Osteoblast (primary cell): ENCODE measurements around the gene MIPOL1. TPM values are rescaled to one million over a fixed set of nuclear protein-coding genes. Genes with fewer than 3 reads are reported as not detected.
"Not testable (repeated sequence)": the region's sequence is repeated elsewhere in the genome, so short reads cannot be mapped to it uniquely, and the experiment has no call there.

ENCODE experiments used
- DNase-seq: peaks from one replicate; pipeline ENCODE4 v3.0.0; 2011; ENCODE audit warnings: low spot score, mixed read lengths; ENCODE audit not compliant: insufficient read length; ENCODE audit errors: missing footprints
- H2AFZ ChIP-seq: 2 replicates; pipeline ENCODE4 v1.6.0; 2011; ENCODE audit warnings: mild to moderate bottlenecking, low read length
- H3K27ac ChIP-seq: 2 replicates; pipeline ENCODE4 v1.5.1; 2011; ENCODE audit warnings: mild to moderate bottlenecking, low read depth, low read length, moderate library complexity
- H3K27me3 ChIP-seq: 2 replicates; pipeline ENCODE4 v1.6.0; 2012; ENCODE audit warnings: mild to moderate bottlenecking, control low read depth, inconsistent platforms, low read length, moderate library complexity; ENCODE audit not compliant: insufficient read depth
- H3K36me3 ChIP-seq: 2 replicates; pipeline ENCODE4 v1.5.1; 2011; ENCODE audit warnings: mild to moderate bottlenecking, low read length, control low read depth, moderate library complexity; ENCODE audit not compliant: insufficient read depth
- H3K4me1 ChIP-seq: 2 replicates; pipeline ENCODE4 v1.5.1; 2011; ENCODE audit warnings: mild to moderate bottlenecking, low read length, control low read depth, moderate library complexity; ENCODE audit not compliant: insufficient read depth
- H3K4me2 ChIP-seq: 2 replicates; pipeline ENCODE4 v1.6.0; 2011; ENCODE audit warnings: mild to moderate bottlenecking, low read length; ENCODE audit not compliant: insufficient read depth
- H3K4me3 ChIP-seq: fragments of 200-600 bp; sonication (generic); 3 replicates; pipeline ENCODE4 v1.5.1; 2012; ENCODE audit warnings: mild to moderate bottlenecking, low read length, inconsistent platforms; ENCODE audit not compliant: insufficient read depth
- H3K79me2 ChIP-seq: 2 replicates; pipeline ENCODE4 v1.6.0; 2012; ENCODE audit warnings: mild to moderate bottlenecking, low read length, control low read depth, inconsistent platforms; ENCODE audit not compliant: insufficient read depth
- H3K9me3 ChIP-seq: 2 replicates; pipeline ENCODE4 v1.5.1; 2011; ENCODE audit warnings: low read depth, low read length, control low read depth
- H4K20me1 ChIP-seq: 2 replicates; pipeline ENCODE4 v1.6.0; 2012; ENCODE audit warnings: mild to moderate bottlenecking, low read length, control low read depth; ENCODE audit not compliant: insufficient read depth
- total RNA-seq: library from RNA; depleted of rRNA; stranded (reverse); fragments of >200 nt; gene quantifications from 2 replicates; pipeline ENCODE4 v1.2.3, GENCODE V29; 2012
- TF ChIP-seq, protein P1 (sequence below): IDR thresholded peaks from 2 replicates; pipeline ENCODE4 v1.5.1; 2011; ENCODE audit warnings: mild to moderate bottlenecking, low read depth, low read length, moderate library complexity; ENCODE audit errors: extremely low read depth

MIPOL1 gene
- total RNA-seq, 1 donor, result 9.0 TPM

DNA sequence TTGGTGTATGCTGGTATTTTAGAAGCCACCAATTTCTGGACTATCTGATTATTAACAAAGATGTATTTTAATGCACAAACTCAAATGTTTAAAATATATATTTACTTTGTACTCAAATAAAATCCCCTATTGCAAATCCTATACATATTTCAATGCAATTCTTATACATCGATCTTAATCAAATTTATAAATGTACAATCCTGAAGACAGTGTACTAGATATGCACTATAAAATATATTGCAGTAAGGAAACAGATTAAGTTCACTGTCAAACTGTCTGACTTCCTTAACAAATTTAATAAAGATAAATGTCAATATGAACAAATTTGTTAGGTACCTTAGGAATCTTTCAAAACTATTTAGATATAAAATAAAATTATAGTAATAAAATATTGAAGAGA, 353.4 kb downstream of the MIPOL1 start:
- Histone ChIP-seq H4K20me1 (no peaks in the 10 kb centered on the region), H3K4me1 (peaks cover 6% of the 10 kb centered on the region), H3K4me2 (no peak overlapping the region), H2AFZ (no peak overlapping the region), H3K36me3 (no peaks in the 10 kb centered on the region), H3K9me3 (no peaks in the 10 kb centered on the region), H3K27me3 (no peaks in the 10 kb centered on the region), H3K79me2 (no peaks in the 10 kb centered on the region), H3K4me3 (no peak overlapping the region), H3K27ac (no peak overlapping the region)
- TF ChIP-seq, protein P1, sequence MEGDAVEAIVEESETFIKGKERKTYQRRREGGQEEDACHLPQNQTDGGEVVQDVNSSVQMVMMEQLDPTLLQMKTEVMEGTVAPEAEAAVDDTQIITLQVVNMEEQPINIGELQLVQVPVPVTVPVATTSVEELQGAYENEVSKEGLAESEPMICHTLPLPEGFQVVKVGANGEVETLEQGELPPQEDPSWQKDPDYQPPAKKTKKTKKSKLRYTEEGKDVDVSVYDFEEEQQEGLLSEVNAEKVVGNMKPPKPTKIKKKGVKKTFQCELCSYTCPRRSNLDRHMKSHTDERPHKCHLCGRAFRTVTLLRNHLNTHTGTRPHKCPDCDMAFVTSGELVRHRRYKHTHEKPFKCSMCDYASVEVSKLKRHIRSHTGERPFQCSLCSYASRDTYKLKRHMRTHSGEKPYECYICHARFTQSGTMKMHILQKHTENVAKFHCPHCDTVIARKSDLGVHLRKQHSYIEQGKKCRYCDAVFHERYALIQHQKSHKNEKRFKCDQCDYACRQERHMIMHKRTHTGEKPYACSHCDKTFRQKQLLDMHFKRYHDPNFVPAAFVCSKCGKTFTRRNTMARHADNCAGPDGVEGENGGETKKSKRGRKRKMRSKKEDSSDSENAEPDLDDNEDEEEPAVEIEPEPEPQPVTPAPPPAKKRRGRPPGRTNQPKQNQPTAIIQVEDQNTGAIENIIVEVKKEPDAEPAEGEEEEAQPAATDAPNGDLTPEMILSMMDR, result no peak
- DNase-seq, result no peak

DNA sequence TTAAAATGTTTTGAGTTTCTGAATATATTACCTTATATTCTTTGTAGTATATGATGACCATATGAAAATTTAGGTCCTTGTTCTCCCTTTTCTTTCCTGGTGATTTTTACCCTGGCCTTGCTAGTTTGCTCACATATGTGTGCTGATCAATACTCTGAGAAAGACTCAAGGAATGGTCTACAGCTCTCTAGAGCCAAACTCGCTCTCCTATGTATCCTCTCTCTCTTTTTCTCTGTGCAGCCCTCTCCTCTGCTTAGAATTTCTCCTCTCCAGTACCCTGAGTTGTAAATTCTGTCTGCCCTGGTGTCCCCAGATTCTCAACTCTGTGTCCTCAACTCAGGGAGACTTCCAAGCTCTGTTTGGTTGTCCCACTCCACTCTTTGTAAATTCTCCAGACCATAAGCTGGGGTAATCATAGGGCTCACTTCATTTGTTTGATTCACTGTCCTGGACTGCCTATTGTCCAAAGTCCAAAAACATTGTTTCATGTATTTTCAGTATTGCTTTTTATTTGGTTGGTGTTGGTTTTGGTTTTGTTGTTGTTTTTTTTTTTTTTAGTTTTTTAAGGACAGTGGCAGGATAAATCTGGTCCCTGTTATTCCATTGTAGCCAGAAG, 356.3 kb downstream of the MIPOL1 start:
- Histone ChIP-seq H3K4me3 (no peak overlapping the region), H3K9me3 (no peaks in the 10 kb centered on the region), H3K79me2 (no peaks in the 10 kb centered on the region), H3K4me1 (peaks cover 2% of the 10 kb centered on the region), H3K27me3 (no peaks in the 10 kb centered on the region), H3K4me2 (no peak overlapping the region), H3K36me3 (no peaks in the 10 kb centered on the region), H3K27ac (no peak overlapping the region), H4K20me1 (no peaks in the 10 kb centered on the region), H2AFZ (no peak overlapping the region)
- no peak for DNase-seq
- TF ChIP-seq, protein P1, result no peak

DNA sequence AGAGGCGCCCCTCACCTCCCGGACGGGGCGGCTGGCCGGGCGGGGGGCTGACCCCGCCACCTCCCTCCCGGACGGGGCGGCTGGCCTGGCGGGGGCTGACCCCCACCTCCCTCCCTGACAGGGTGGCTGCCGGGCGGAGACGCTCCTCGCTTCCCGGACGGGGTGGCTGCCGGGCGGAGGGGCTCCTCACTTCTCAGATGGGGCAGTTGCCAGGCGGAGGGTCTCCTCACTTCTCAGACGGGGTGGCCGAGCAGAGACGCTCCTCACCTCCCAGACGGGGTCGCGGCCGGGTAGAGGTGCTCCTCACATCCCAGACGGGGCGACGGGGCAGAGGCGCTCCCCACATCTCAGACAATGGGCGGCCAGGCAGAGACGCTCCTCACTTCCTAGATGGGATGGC, 357.9 kb downstream of the MIPOL1 start:
- not testable (repeated sequence) for H3K27ac ChIP-seq, H4K20me1 ChIP-seq, H3K4me3 ChIP-seq, H3K4me2 ChIP-seq, H3K79me2 ChIP-seq, H2AFZ ChIP-seq, H3K4me1 ChIP-seq, DNase-seq, H3K27me3 ChIP-seq, H3K9me3 ChIP-seq, H3K36me3 ChIP-seq

DNA sequence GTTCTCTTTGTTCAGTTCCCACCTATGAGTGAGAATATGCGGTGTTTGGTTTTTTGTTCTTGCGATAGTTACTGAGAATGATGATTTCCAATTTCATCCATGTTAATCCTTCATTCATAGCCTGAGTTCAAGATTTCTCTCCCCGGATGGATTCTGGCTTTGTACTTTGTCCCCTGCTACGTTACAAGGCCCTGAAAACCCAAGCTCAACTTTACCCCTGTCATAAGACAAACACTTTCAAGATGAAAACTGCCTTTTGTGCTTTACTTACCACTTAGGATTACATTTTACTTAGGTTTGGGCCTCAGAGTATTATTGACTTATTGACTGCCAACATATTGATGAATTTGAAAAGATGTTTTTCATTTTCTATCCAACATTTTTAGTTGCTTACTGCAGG, 361.0 kb downstream of the MIPOL1 start:
- Histone ChIP-seq H2AFZ (no peak overlapping the region), H3K4me1 (no peaks in the 10 kb centered on the region), H3K4me3 (no peak overlapping the region), H3K27me3 (no peaks in the 10 kb centered on the region), H3K36me3 (no peaks in the 10 kb centered on the region), H3K27ac (no peak overlapping the region), H3K9me3 (no peaks in the 10 kb centered on the region), H3K4me2 (no peak overlapping the region), H3K79me2 (no peaks in the 10 kb centered on the region), H4K20me1 (no peaks in the 10 kb centered on the region)
- TF ChIP-seq, protein P1, result no peak
- no peak for DNase-seq
